Testis (tissue), 2 donors: ENCODE data around the gene KRTAP9-4.

ENCODE experiments used
- POLR2A ChIP-seq: fragments of 450-650 bp; IDR thresholded peaks from one replicate; pipeline ENCODE4 v1.6.1; 2017; ENCODE audit warnings: antibody characterized with exemption, mild to moderate bottlenecking, moderate library complexity
- TF ChIP-seq, protein P1 (sequence below), 3 experiments: fragments of 450-650 bp in 2 of 3; fragments of 200-600 bp in 1 of 3; sonication (generic) in 1 of 3; IDR thresholded peaks; one replicate each; pipeline ENCODE4 v1.5.1; 2016 to 2019; ENCODE audit warnings: antibody characterized with exemption in 3 of 3, mild to moderate bottlenecking in 2 of 3, moderate library complexity in 1 of 3

DNA sequence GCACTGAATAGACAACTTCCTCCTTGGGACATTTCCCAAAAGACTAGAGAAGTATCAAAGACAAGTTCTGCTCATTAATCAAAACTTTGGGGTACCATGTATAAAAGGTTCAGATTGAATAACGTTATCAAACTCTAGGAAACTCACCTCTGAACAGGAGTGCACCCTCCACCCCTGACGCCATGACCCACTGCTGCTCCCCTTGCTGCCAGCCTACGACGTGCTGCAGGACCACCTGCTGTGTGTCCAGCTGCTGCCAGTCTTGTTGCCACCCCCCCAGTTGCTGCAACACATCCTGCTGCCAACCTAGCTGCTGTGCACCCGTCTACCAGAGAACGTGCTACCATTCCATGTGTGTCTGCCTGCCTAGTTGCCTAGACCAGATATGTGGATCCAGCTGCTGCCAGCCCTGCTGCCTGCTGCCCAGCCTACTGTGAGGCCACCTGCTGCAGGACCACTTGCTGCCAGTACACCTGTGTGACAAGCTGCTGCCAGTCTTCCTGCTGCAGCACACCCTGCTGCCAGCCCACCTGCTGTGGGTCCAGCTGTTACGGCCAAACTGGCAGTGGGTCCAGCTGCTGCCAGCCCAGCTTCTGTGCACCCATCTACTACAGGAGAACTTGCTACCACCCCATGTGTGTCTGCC, 36.8 kb upstream of the KRTAP9-4 start:
- TF ChIP-seq, protein P1, sequence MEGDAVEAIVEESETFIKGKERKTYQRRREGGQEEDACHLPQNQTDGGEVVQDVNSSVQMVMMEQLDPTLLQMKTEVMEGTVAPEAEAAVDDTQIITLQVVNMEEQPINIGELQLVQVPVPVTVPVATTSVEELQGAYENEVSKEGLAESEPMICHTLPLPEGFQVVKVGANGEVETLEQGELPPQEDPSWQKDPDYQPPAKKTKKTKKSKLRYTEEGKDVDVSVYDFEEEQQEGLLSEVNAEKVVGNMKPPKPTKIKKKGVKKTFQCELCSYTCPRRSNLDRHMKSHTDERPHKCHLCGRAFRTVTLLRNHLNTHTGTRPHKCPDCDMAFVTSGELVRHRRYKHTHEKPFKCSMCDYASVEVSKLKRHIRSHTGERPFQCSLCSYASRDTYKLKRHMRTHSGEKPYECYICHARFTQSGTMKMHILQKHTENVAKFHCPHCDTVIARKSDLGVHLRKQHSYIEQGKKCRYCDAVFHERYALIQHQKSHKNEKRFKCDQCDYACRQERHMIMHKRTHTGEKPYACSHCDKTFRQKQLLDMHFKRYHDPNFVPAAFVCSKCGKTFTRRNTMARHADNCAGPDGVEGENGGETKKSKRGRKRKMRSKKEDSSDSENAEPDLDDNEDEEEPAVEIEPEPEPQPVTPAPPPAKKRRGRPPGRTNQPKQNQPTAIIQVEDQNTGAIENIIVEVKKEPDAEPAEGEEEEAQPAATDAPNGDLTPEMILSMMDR (IDR thresholded peaks at IDR 0.05): no peak
- no peak for TF ChIP-seq POLR2A
